ENCODE data around the gene B2M. TPM values are rescaled to one million over a fixed set of nuclear protein-coding genes. Genes with fewer than 3 reads are reported as not detected.

B2M gene
- polyA plus RNA-seq (2,930 to 4,328 TPM (median 3,098 TPM) in 3 replicates), polyA minus RNA-seq (171 to 639 TPM (median 616 TPM) in 3 replicates)
- polyA plus RNA-seq (2011; ENCODE audit: low read depth) = 444 TPM
- polyA plus RNA-seq (2011; cell fraction: cytosol; rRNA removed) = 2,818 and 4,243 TPM in 2 replicates
- 4,543 and 5,641 TPM in 2 replicates for polyA plus RNA-seq (2011; cell fraction: nucleus; rRNA removed)
- 1,371 and 1,431 TPM in 2 replicates for polyA plus RNA-seq (2012; ENCODE audit: low replicate concordance)
- polyA minus RNA-seq (2011; cell fraction: cytosol; rRNA and poly(A)+ RNA removed) = 661 TPM
- polyA minus RNA-seq (2011; cell fraction: nucleus; rRNA and poly(A)+ RNA removed) = 364 and 767 TPM in 2 replicates

- H3K4me2 ChIP-seq (ENCODE audit: control insufficient read depth, extremely low read depth, insufficient read depth, low read depth, low read length) = peak within 1 kb of the TSS; percentile 97
- DNase-seq (ENCODE audit: low read depth, low spot score) (peak; percentile 81), FAIRE-seq (peak; percentile 67)
- peaks cover 47% of the 10 kb centered on the region for H3K79me2 ChIP-seq (ENCODE audit: control insufficient read depth, insufficient read depth, low read length)
- peaks cover 4% of the 10 kb centered on the region for H4K20me1 ChIP-seq (ENCODE audit: control insufficient read depth, extremely low read depth, insufficient read depth, low read length)
- H3K9me1 ChIP-seq (ENCODE audit: control insufficient read depth, extremely low read depth, insufficient read depth, low read length) = no peaks in the 10 kb centered on the region
- TF ChIP-seq CTCF (optimal IDR thresholded peaks at IDR 0.05 in 1 of 3, IDR thresholded peaks at IDR 0.05 in 1 of 3, conservative IDR thresholded peaks at IDR 0.05 in 1 of 3; ENCODE audit: extremely low read depth in 1 of 3, insufficient read depth in 2 of 3, low read length in 3 of 3) = no peak
- TF ChIP-seq EZH2 (IDR thresholded peaks at IDR 0.05; ENCODE audit: low read length) = no peak
- dilution Hi-C loops (cut with MboI; ENCODE audit: extremely low pct_ligation_motif_present, low sequenced_read_pairs) = no loop called here
- peak within 1 kb of the TSS; percentile 99 for H3K9ac ChIP-seq (ENCODE audit: control insufficient read depth, extremely low read depth, insufficient read depth, low read length)
- peak within 1 kb of the TSS; percentile 85 to 98 (median 95) for H3K4me3 ChIP-seq (ENCODE audit: control insufficient read depth in 2 of 3, extremely low read depth in 1 of 3, insufficient read depth in 2 of 3, low read depth in 1 of 3, low read length in 3 of 3)
- H2AFZ ChIP-seq (ENCODE audit: control insufficient read depth, low read length) = peak within 1 kb of the TSS; percentile 91
- no peaks in the 10 kb centered on the region for H3K9me3 ChIP-seq (ENCODE audit: control insufficient read depth, low read depth, low read length)
- peaks cover 16% of the 10 kb centered on the region for H3K4me1 ChIP-seq (ENCODE audit: control insufficient read depth, extremely low read depth, insufficient read depth, low read length)
- peak within 1 kb of the TSS; percentile 95 for H3K27ac ChIP-seq (ENCODE audit: control insufficient read depth, insufficient read depth, low read length)
- no peaks in the 10 kb centered on the region for H3K27me3 ChIP-seq (ENCODE audit: control insufficient read depth, extremely low read depth, insufficient read depth, low read length)
- H3K36me3 ChIP-seq (ENCODE audit: control insufficient read depth in 2 of 2, extremely low read depth in 1 of 2, insufficient read depth in 2 of 2, low read length in 2 of 2) = peaks cover 12 to 13% of the 10 kb centered on the region in 2 experiments
These were observed at the start of gene B2M, which contains the start of gene PATL2 for GRCh38 chr15:44711096-44711742. B2M (plus strand) TSS chr15:44711517; CDS start chr15:44711547, 30 bp downstream. PATL2 (minus strand) TSS chr15:44711323; CDS start chr15:44676490, 34,833 bp downstream.

GRCh38 chr15:44661576-44661975 lies 49.7 kb upstream of the B2M start:
- H3K27me3 ChIP-seq (ENCODE audit: control insufficient read depth, extremely low read depth, insufficient read depth, low read length) = no peaks in the 10 kb centered on the region
- FAIRE-seq = no peak
- no peak for DNase-seq (ENCODE audit: low read depth, low spot score)
- H2AFZ ChIP-seq (ENCODE audit: control insufficient read depth, low read length) = no peak overlapping the region
- no peak for TF ChIP-seq EZH2 (IDR thresholded peaks at IDR 0.05; ENCODE audit: low read length)
- no peak for TF ChIP-seq CTCF (optimal IDR thresholded peaks at IDR 0.05 in 1 of 3, IDR thresholded peaks at IDR 0.05 in 1 of 3, conservative IDR thresholded peaks at IDR 0.05 in 1 of 3; ENCODE audit: extremely low read depth in 1 of 3, insufficient read depth in 2 of 3, low read length in 3 of 3)
- H3K4me2 ChIP-seq (ENCODE audit: control insufficient read depth, extremely low read depth, insufficient read depth, low read depth, low read length) = peak overlapping the region; percentile 84
- peaks cover 2 to 10% of the 10 kb centered on the region in 2 experiments for H3K36me3 ChIP-seq (ENCODE audit: control insufficient read depth in 2 of 2, extremely low read depth in 1 of 2, insufficient read depth in 2 of 2, low read length in 2 of 2)
- no peak overlapping the region for H3K9ac ChIP-seq (ENCODE audit: control insufficient read depth, extremely low read depth, insufficient read depth, low read length)
- H3K27ac ChIP-seq (ENCODE audit: control insufficient read depth, insufficient read depth, low read length) = no peak overlapping the region
- dilution Hi-C loops (cut with MboI; ENCODE audit: extremely low pct_ligation_motif_present, low sequenced_read_pairs) = no loop called here
- peaks cover 10% of the 10 kb centered on the region for H3K4me1 ChIP-seq (ENCODE audit: control insufficient read depth, extremely low read depth, insufficient read depth, low read length)
- H3K9me3 ChIP-seq (ENCODE audit: control insufficient read depth, low read depth, low read length) = no peaks in the 10 kb centered on the region
- H3K79me2 ChIP-seq (ENCODE audit: control insufficient read depth, insufficient read depth, low read length) = peaks cover 17% of the 10 kb centered on the region
- no peaks in the 10 kb centered on the region for H4K20me1 ChIP-seq (ENCODE audit: control insufficient read depth, extremely low read depth, insufficient read depth, low read length)
- no peaks in the 10 kb centered on the region for H3K9me1 ChIP-seq (ENCODE audit: control insufficient read depth, extremely low read depth, insufficient read depth, low read length)
- no peak overlapping the region for H3K4me3 ChIP-seq (ENCODE audit: control insufficient read depth in 2 of 3, extremely low read depth in 1 of 3, insufficient read depth in 2 of 3, low read depth in 1 of 3, low read length in 3 of 3)

All from keratinocyte (primary cell).